HepG2 (cell line): ENCODE data around the gene PXMP4. TPM values are rescaled to one million over a fixed set of nuclear protein-coding genes. Genes with fewer than 3 reads are reported as not detected.

Experiments
- FOSL1 ChIP-seq: sonication (generic); formaldehyde crosslinking; IDR thresholded peaks from 2 replicates; pipeline ENCODE4 v1.9.0; 2021; ENCODE audit warnings: missing genetic modification reagents, borderline replicate concordance
- FOXA3 ChIP-seq: IDR thresholded peaks from 2 replicates; pipeline ENCODE4 v1.6.1; 2016; ENCODE audit warnings: missing genetic modification reagents, missing compliant biosample characterization
- HNF4A ChIP-seq: sonication (generic); formaldehyde crosslinking; IDR thresholded peaks from 2 replicates; pipeline ENCODE4 v1.4.0; 2020; ENCODE audit warnings: missing genetic modification reagents
- KMT2A ChIP-seq: sonication (generic); formaldehyde crosslinking; IDR thresholded peaks from 2 replicates; pipeline ENCODE4 v1.4.0; 2020; ENCODE audit warnings: missing genetic modification reagents
- NFYB ChIP-seq: sonication (generic); formaldehyde crosslinking; IDR thresholded peaks from 2 replicates; pipeline ENCODE4 v1.4.0; 2020; ENCODE audit warnings: missing genetic modification reagents
- RARA ChIP-seq: IDR thresholded peaks from 2 replicates; pipeline ENCODE4 v1.6.1; 2016; ENCODE audit warnings: missing genetic modification reagents, missing compliant biosample characterization
- RORA ChIP-seq: sonication (generic); formaldehyde crosslinking; IDR thresholded peaks from 2 replicates; pipeline ENCODE4 v1.5.0; 2020; ENCODE audit warnings: mild to moderate bottlenecking, missing genetic modification reagents, moderate library complexity
- YEATS2 ChIP-seq: sonication (generic); formaldehyde crosslinking; IDR thresholded peaks from 2 replicates; pipeline ENCODE4 v1.4.0; 2020; ENCODE audit warnings: missing genetic modification reagents, borderline replicate concordance
- ZNF432 ChIP-seq: sonication (generic); formaldehyde crosslinking; IDR thresholded peaks from 2 replicates; pipeline ENCODE4 v1.5.0; 2020; ENCODE audit warnings: missing genetic modification reagents, mild to moderate bottlenecking, borderline replicate concordance
- ZNF547 ChIP-seq: sonication (generic); formaldehyde crosslinking; IDR thresholded peaks from 2 replicates; pipeline ENCODE4 v1.5.1; 2020; ENCODE audit warnings: mild to moderate bottlenecking, missing genetic modification reagents
- ZNF670 ChIP-seq: sonication (generic); formaldehyde crosslinking; IDR thresholded peaks from 2 replicates; pipeline ENCODE4 v1.8.0; 2022; ENCODE audit warnings: mild to moderate bottlenecking, missing genetic modification reagents, borderline replicate concordance
- ZNF75D ChIP-seq: sonication (generic); formaldehyde crosslinking; IDR thresholded peaks from 2 replicates; pipeline ENCODE4 v1.8.1; 2023; ENCODE audit warnings: missing genetic modification reagents, mild to moderate bottlenecking, borderline replicate concordance
- polyA plus RNA-seq, 8 experiments: library from polyadenylated mRNA; depleted of rRNA in 3 of 8; stranded (reverse) in 7 of 8; unstranded in 1 of 8; fragments of >200 nt; fragmentation: Illumina TruSeq in 4 of 8; extraction: Trizol in 4 of 8; gene quantifications; 2 replicates each; pipeline versions ENCODE4 v1.2.1 to v1.2.3, GENCODE V29; 2011 to 2016; ENCODE audit warnings: low read depth in 4 of 8, missing spikeins in 1 of 8, mixed read lengths in 1 of 8; ENCODE audit not compliant: insufficient read depth in 1 of 8
- total RNA-seq, 5 experiments: library from RNA; depleted of rRNA; stranded (reverse); fragments of >200 nt; fragmentation: Illumina TruSeq; extraction: Trizol; gene quantifications; 2 replicates each; pipeline ENCODE4 v1.2.3, GENCODE V29; 2016; ENCODE audit warnings: low read depth in 1 of 5
- TF ChIP-seq, protein P1 (sequence below): sonication (generic); formaldehyde crosslinking; IDR thresholded peaks from 2 replicates; pipeline ENCODE4 v1.4.0; 2020; ENCODE audit warnings: missing genetic modification reagents
- TF ChIP-seq, protein P2 (sequence below): IDR thresholded peaks from 2 replicates; pipeline ENCODE4 v1.6.1; 2018; ENCODE audit warnings: missing genetic modification reagents

Gene PXMP4
- total and polyA plus RNA-seq, 2 of the 13 experiments (the other 11 are each of a cell fraction or from before 2014, with no cell fraction given) = not detected

DNA sequence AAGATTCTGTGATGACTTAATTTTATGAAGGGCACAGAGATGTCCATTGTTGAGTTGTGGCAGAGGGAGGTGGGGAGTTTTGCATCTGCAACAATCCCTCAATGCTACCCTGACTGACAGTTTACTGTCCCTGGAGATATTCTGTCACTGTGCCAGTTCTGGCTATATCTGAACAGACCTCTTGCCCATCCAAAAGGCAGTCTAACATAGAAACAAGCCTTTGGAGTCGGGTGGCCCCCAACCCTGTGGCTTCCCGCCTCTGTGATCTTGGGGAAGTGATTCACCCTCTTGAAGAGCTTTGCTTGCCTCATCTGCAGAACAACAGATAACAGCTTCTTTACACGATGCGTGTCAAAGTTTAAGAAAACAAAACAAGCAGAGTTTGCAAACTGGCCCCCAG lies 30.1 kb downstream of the PXMP4 start (continued):
- TF ChIP-seq FOSL1 (CRISPR knock-in tag) (peak; percentile 60; the same call in 1 of the 2 replicates), NFYB (CRISPR knock-in tag) (no peak), HNF4A (CRISPR knock-in tag) (no peak), KMT2A (CRISPR knock-in tag) (0 out of 2 replicates have a peak, but pooled peaks have one; percentile 9), YEATS2 (CRISPR knock-in tag) (no peak), ZNF547 (CRISPR knock-in tag) (no peak), ZNF432 (CRISPR knock-in tag) (no peak), RORA (no peak), RARA (CRISPR knock-in tag) (peak; percentile 27; the same call in 1 of the 2 replicates), ZNF670 (no peak), ZNF75D (CRISPR knock-in tag) (no peak), FOXA3 (CRISPR knock-in tag) (0 out of 2 replicates have a peak, but pooled peaks have one; percentile 21)
- TF ChIP-seq, protein P1, sequence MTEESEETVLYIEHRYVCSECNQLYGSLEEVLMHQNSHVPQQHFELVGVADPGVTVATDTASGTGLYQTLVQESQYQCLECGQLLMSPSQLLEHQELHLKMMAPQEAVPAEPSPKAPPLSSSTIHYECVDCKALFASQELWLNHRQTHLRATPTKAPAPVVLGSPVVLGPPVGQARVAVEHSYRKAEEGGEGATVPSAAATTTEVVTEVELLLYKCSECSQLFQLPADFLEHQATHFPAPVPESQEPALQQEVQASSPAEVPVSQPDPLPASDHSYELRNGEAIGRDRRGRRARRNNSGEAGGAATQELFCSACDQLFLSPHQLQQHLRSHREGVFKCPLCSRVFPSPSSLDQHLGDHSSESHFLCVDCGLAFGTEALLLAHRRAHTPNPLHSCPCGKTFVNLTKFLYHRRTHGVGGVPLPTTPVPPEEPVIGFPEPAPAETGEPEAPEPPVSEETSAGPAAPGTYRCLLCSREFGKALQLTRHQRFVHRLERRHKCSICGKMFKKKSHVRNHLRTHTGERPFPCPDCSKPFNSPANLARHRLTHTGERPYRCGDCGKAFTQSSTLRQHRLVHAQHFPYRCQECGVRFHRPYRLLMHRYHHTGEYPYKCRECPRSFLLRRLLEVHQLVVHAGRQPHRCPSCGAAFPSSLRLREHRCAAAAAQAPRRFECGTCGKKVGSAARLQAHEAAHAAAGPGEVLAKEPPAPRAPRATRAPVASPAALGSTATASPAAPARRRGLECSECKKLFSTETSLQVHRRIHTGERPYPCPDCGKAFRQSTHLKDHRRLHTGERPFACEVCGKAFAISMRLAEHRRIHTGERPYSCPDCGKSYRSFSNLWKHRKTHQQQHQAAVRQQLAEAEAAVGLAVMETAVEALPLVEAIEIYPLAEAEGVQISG (CRISPR knock-in tag) = no peak
- TF ChIP-seq, protein P2, sequence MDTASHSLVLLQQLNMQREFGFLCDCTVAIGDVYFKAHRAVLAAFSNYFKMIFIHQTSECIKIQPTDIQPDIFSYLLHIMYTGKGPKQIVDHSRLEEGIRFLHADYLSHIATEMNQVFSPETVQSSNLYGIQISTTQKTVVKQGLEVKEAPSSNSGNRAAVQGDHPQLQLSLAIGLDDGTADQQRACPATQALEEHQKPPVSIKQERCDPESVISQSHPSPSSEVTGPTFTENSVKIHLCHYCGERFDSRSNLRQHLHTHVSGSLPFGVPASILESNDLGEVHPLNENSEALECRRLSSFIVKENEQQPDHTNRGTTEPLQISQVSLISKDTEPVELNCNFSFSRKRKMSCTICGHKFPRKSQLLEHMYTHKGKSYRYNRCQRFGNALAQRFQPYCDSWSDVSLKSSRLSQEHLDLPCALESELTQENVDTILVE (CRISPR knock-in tag) = no peak
- TF ChIP-seq, all 625 proteins: peak for 42
